Stimulated activated naive CD4-positive, alpha-beta T cell (primary cell): ENCODE results near the gene HOXC5.

ENCODE experiments used
- DNase-seq, 6 experiments: peaks; one replicate each; lab custom pipeline; 2025; lab: John Stamatoyannopoulos, UW

Gene HOXC5

GRCh38 chr12:53995378-53996239, 37.2 kb upstream of the HOXC5 start:
- peak in 2 of 6 experiments; percentile 53 to 59 for DNase-seq

DNA sequence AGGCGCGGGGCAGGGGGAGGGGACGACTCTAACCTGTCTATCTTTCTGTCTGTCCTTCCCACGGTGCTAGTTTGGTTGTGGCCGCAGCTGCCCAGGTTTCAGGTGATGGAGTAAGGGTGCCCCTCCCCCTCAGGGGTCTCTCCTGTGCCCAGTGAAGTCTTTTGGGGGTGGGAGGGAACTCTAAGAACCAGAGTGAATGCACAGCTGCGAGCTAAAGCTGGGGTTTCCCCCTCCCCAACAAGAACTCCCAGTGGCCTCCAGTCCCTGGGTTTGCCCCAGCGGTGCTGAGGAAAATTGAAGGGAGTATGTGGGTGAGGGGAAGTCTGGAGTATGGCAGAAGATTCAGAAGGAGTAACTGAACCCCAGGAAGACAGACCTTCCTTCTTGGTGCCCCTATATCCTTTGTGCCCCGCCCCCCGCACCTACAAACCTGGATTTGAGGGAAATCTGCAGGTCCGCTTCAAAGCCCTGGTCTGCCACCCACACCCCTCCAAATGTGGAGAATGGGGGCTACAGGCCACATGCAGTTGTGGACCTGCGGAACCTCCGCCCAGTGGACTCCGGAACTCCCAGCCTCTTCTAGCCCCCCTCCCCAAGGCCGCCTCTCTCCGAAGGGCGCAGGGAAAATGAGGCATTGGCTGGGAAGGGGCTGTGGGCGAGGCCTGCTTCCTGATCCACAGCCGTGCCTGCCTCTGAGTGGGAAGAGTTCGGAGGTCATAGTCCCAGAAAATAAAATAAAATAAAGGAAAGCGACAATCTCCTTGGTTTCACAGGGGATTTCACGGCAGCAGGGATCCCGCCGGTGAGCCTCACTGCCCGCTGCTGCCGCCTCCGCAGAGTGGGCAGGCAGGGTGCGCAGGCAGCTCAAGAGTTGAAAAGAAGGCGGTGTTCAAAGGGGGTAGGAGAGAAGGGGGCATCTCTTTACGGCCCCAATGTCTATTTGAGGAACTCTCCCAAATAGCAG, 36.3 kb upstream of the HOXC5 start:
- DNase-seq = no peak

DNA sequence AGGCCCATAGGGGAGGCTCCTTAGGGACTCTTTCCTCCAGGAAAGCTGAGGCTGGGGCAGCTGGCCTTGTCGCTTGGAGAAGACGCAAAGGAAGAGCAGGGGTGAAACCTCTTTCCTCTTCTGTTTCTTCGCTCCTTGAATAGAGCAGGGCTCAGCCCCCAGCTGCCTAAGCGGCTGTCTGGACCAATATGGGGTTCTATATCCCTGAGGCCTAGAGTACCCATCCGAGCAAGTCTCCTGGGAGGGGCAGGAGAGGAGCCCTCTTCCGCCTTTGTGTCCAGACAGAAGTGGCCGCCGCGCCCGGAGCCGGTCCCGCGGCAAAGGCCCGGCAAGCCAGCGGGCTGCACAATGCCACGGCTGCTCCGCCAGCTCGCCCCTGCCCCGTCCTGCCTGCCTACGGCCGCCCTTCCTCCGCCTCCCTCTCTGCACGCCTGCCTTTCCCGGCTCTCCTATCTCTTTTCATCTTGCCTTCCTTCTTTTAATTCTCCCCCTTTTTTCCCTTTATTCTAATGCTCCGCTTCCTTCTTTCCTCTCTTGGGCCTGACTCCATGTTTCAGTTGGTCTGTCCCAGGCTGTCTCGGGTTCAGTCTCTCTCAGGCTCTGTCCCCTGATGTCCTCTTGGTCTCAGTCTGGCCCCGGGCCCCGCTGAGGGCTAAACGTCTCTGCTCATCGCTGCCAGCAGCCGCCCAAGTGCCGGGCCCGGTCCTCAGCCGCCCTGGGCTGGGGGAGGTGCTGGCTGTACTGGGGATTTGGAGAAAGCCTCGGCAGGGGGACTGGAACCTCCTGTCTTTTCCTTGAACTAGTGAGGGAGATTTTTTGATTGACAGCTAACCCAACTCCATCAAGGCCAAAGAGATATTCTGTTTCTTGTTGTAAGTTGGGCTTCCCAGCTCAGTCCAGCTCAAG, 35.4 kb upstream of the HOXC5 start:
- peak in 1 of 6 experiments; percentile 22 for DNase-seq

- DNase-seq = no peak
Measured at GRCh38 chr12:53998110-53998899, 34.5 kb upstream of the HOXC5 start.

DNA sequence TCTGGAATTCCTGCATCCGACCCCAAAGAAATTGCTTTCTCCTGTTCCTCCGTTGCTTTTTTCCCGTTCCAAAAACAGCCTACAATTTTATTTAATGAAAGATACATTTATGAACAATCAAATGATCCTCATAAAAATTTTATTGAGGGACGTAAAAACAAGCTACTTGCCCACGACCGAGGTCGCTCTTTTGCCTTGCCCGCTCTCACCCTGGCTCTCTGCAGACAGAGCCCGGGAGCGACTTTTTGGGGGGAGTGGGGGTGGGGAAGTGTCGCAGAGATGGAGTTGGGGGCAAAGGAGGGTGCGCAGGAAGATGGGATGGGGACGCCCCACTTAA, 34.0 kb upstream of the HOXC5 start:
- no peak for DNase-seq

- DNase-seq = peak in 2 of 6 experiments; percentile 23 to 50
Measured at GRCh38 chr12:53999559-54000115, 33.2 kb upstream of the HOXC5 start.

GRCh38 chr12:54000116-54001114, 32.4 kb upstream of the HOXC5 start, which contains the start of gene HOXC9:
Gene HOXC9 (plus strand): TSS chr12:54000161. CDS start chr12:54000189, 28 bp downstream.
- DNase-seq = peak in 1 of 6 experiments; percentile 25

DNA sequence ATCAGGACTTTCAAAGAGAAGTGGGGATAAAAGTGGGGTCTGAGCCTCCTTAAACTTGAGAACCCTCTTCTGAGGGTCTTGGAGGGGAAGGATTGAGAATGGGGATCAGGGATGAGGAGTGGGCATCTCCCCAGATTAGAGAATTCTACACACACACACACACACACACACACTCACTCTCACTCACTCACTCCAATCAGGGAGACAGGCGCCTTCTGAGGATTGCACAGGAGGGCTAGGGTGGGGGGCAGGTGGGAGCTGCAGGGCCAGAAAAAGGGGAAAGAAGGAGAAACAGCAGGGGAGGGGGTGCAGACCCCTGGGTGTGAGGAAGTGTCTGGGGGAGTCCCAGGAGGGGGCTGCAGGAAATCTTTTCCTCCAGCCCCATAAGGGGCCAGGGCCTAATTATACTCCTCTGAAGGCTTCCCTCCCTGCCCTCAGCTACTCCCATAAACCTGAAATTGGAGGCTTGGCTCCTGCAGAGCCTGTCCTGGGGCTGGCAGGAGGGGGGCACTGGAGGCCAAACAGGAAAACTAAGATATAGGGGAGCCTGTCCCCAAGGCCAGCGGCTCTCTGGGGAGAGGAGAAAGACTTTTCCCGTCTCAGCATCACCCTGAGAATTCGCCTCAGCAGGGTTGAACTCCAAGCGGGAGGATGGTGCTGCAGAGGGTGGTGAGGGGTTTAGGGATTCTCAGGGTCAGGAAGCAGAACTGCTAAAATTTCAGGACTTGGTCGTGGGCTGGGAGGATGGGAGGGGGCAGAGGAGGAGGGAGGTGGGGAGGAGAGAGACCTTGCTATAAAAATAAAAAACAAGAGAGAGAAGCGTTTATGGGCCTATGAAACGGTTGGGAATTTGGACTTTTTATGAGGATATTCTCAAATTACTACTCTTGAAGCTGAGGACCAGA, 31.3 kb upstream of the HOXC5 start:
- DNase-seq = no peak

DNA sequence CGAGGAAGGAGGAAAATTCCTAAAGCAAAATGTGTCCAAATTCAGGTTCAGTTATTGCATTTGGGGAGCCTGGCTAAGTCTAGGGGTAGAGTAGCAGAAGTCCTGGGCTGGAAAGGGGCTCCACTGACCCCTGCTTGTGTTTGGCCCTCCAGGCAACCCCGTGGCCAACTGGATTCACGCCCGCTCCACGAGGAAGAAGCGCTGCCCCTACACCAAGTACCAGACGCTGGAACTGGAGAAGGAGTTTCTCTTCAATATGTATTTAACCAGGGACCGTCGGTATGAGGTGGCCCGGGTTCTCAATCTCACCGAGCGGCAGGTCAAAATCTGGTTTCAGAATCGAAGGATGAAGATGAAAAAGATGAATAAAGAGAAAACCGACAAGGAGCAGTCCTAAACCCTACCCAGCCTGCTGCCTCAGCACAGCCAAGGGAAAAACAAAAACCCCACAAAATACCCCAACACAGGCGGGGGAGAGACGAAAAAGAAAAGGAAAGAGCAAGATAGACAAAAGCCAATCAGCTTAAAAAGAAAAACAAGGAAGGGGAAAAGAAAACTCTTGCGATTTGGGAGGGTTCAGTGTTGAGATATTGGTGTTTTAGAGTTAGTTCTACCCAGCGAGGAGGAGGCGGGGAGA, 30.5 kb upstream of the HOXC5 start:
- no peak for DNase-seq

- no peak for DNase-seq
Measured at GRCh38 chr12:54002915-54003389, 29.9 kb upstream of the HOXC5 start.

GRCh38 chr12:54003625-54004024, 29.2 kb upstream of the HOXC5 start:
- DNase-seq = no peak

- no peak for DNase-seq
Measured at GRCh38 chr12:54004063-54004840, 28.6 kb upstream of the HOXC5 start.

- no peak for DNase-seq
Measured at GRCh38 chr12:54004841-54005530, 27.9 kb upstream of the HOXC5 start.

GRCh38 chr12:54005531-54005852, 27.4 kb upstream of the HOXC5 start:
- DNase-seq = no peak

DNA sequence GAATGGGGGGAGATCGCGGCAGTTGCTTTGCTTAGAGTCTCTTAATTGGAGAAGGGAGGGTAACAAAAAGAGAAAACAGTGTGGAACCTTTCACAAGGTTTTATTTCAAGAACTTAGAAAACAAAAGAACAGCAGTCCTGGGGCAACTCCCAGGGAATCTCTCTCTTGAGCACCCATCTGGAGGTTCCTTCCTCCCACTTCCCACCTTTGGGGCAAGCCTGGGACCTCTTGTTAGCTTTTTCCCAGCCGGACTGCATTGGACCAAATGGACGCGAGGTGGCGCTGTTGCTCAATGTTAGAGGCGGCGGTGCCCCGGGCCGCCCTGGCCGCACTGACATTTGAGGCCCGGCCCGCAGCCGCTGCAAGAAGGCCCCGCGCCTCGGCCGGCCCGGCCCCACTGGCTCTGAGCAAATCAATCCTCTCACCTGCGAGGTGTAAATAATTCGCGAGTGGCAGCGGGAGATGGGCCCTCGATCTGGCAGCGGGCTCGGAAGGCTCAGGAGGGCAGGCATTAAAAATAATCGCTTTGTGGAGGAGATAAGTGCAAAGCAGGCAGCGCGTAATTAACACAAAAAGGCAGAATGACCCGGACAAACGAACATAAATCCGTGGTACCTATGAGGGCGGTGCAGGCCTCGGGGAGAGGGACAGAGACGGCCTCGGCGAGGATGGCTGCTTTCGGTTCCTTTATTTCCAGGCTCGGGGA, 26.8 kb upstream of the HOXC5 start:
- peak; percentile 59 to 90 (median 78) for DNase-seq
